Keratinocyte (primary cell): ENCODE measurements around the gene PTPN13. TPM values are rescaled to one million over a fixed set of nuclear protein-coding genes. Genes with fewer than 3 reads are reported as not detected.

Experiments used
- DNase-seq: peaks from one replicate; pipeline ENCODE4 v3.0.0-alpha.2; 2011; ENCODE audit warnings: low read depth, missing footprints, low spot score
- FAIRE-seq: peaks from 2 replicates; lab custom pipeline; 2011; peaks lifted over from hg19 to GRCh38; lab: Jason Lieb, UNC
- H2AFZ ChIP-seq: 2 replicates; pipeline ENCODE4 v1.6.0; 2012; ENCODE audit warnings: low read length, control low read depth, inconsistent platforms; ENCODE audit not compliant: control insufficient read depth
- H3K27ac ChIP-seq: 2 replicates; pipeline ENCODE4 v1.5.1; 2011; ENCODE audit warnings: low read length; ENCODE audit not compliant: control insufficient read depth, insufficient read depth
- H3K27me3 ChIP-seq: 3 replicates; pipeline ENCODE4 v1.6.0; 2011; ENCODE audit warnings: low read length; ENCODE audit not compliant: control insufficient read depth, insufficient read depth; ENCODE audit errors: extremely low read depth
- H3K36me3 ChIP-seq, 2 experiments: 2 replicates in 1 of 2; 3 replicates in 1 of 2; pipeline ENCODE4 v1.5.1; 2011; ENCODE audit warnings: low read length in 2 of 2, mild to moderate bottlenecking in 1 of 2; ENCODE audit not compliant: control insufficient read depth in 2 of 2, insufficient read depth in 2 of 2; ENCODE audit errors: extremely low read depth in 1 of 2
- H3K4me1 ChIP-seq: 3 replicates; pipeline ENCODE4 v1.5.1; 2011; ENCODE audit warnings: low read length; ENCODE audit not compliant: control insufficient read depth, insufficient read depth; ENCODE audit errors: extremely low read depth
- H3K4me2 ChIP-seq: 3 replicates; pipeline ENCODE4 v1.6.0; 2011; ENCODE audit warnings: low read depth, low read length; ENCODE audit not compliant: control insufficient read depth, insufficient read depth; ENCODE audit errors: extremely low read depth
- H3K4me3 ChIP-seq, 3 experiments: fragments of 200-600 bp in 1 of 3; sonication (generic) in 1 of 3; 2 replicates in 2 of 3; 3 replicates in 1 of 3; pipeline ENCODE4 v1.5.1; 2011 to 2016; ENCODE audit warnings: low read length in 3 of 3, mild to moderate bottlenecking in 3 of 3, control low read depth in 2 of 3, inconsistent platforms in 1 of 3, low read depth in 1 of 3, mixed read lengths in 1 of 3, mixed run types in 1 of 3, moderate library complexity in 1 of 3; ENCODE audit not compliant: control insufficient read depth in 2 of 3, insufficient read depth in 2 of 3; ENCODE audit errors: extremely low read depth in 1 of 3
- H3K79me2 ChIP-seq: 2 replicates; pipeline ENCODE4 v1.6.0; 2012; ENCODE audit warnings: low read length; ENCODE audit not compliant: control insufficient read depth, insufficient read depth
- H3K9ac ChIP-seq: 3 replicates; pipeline ENCODE4 v1.6.0; 2011; ENCODE audit warnings: low read length; ENCODE audit not compliant: control insufficient read depth, insufficient read depth; ENCODE audit errors: extremely low read depth
- H3K9me1 ChIP-seq: 3 replicates; pipeline ENCODE4 v1.6.0; 2011; ENCODE audit warnings: low read length; ENCODE audit not compliant: control insufficient read depth, insufficient read depth; ENCODE audit errors: extremely low read depth
- H3K9me3 ChIP-seq: 2 replicates; pipeline ENCODE4 v1.5.1; 2012; ENCODE audit warnings: low read depth, low read length; ENCODE audit not compliant: control insufficient read depth
- H4K20me1 ChIP-seq: 3 replicates; pipeline ENCODE4 v1.6.0; 2011; ENCODE audit warnings: low read length; ENCODE audit not compliant: control insufficient read depth, insufficient read depth; ENCODE audit errors: extremely low read depth
- EZH2 ChIP-seq: IDR thresholded peaks from one replicate; pipeline ENCODE4 v1.6.1; 2012; ENCODE audit warnings: inconsistent platforms, mild to moderate bottlenecking, low read length, moderate library complexity
- dilution Hi-C: fragments of 300-500 bp; cut with MboI; formaldehyde crosslinking; loops from one replicate; pipeline ENCODE4 v1.7.0; 2020; ENCODE audit warnings: low sequenced_read_pairs; ENCODE audit not compliant: extremely low pct_ligation_motif_present
- polyA plus RNA-seq, 5 experiments: library from polyadenylated mRNA; depleted of rRNA in 3 of 5; stranded (reverse) in 3 of 5; stranded (forward) in 1 of 5; unstranded in 1 of 5; fragments of >200 nt; gene quantifications; 1 replicate in 1 of 5; 2 replicates in 3 of 5; 3 replicates in 1 of 5; pipeline versions ENCODE4 v1.2.1 to v1.2.3, GENCODE V29; 2011 to 2012; ENCODE audit warnings: missing spikeins in 2 of 5, low read depth in 1 of 5, low replicate concordance in 1 of 5
- TF ChIP-seq, protein P1 (sequence below), 3 experiments: IDR thresholded peaks in 1 of 3; conservative IDR thresholded peaks in 1 of 3; optimal IDR thresholded peaks in 1 of 3; 2 replicates in 2 of 3; 3 replicates in 1 of 3; pipeline versions ENCODE3 to v1.5.1; 2011; ENCODE audit warnings: low read length in 3 of 3, mild to moderate bottlenecking in 3 of 3, moderate library complexity in 2 of 3, control low read depth in 1 of 3, inconsistent platforms in 1 of 3; ENCODE audit not compliant: insufficient read depth in 2 of 3; ENCODE audit errors: extremely low read depth in 1 of 3

The PTPN13 gene
- polyA plus RNA-seq, 1 donor (not counting 4 experiments of a cell fraction or from before 2014, with no cell fraction given), result 37.6 TPM

DNA sequence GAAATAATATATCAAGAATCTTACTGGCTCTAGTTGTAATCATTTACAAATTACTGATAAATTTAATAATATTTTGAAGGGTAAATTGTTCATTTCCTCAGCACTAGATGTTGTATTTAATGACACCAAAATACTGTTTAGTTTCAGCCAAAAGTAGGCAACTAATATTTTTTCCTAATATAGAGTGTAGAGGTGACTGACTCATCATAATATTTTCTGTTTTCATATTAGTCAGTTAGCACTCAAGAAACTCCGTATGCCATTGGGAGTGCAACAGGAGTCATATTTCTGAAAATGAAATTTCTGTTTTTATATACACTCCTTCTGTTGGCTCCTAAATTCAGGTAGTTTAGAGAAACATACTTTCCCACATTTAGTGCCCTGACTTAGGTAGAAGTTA, 36.6 kb upstream of the PTPN13 start:
- no peaks in the 10 kb centered on the region for H3K27me3 ChIP-seq
- no peaks in the 10 kb centered on the region for H3K79me2 ChIP-seq
- no peaks in the 10 kb centered on the region for H3K9me1 ChIP-seq
- DNase-seq (no peak), FAIRE-seq (no peak)
- H3K27ac ChIP-seq, result peak overlapping the region; percentile 83
- dilution Hi-C loops, result no loop called here
- H4K20me1 ChIP-seq, result no peaks in the 10 kb centered on the region
- H3K36me3 ChIP-seq, result no peaks in the 10 kb centered on the region
- no peak overlapping the region for H3K9ac ChIP-seq
- peak overlapping the region; percentile 46 for H3K4me2 ChIP-seq
- H2AFZ ChIP-seq, result no peak overlapping the region
- TF ChIP-seq, protein P1, sequence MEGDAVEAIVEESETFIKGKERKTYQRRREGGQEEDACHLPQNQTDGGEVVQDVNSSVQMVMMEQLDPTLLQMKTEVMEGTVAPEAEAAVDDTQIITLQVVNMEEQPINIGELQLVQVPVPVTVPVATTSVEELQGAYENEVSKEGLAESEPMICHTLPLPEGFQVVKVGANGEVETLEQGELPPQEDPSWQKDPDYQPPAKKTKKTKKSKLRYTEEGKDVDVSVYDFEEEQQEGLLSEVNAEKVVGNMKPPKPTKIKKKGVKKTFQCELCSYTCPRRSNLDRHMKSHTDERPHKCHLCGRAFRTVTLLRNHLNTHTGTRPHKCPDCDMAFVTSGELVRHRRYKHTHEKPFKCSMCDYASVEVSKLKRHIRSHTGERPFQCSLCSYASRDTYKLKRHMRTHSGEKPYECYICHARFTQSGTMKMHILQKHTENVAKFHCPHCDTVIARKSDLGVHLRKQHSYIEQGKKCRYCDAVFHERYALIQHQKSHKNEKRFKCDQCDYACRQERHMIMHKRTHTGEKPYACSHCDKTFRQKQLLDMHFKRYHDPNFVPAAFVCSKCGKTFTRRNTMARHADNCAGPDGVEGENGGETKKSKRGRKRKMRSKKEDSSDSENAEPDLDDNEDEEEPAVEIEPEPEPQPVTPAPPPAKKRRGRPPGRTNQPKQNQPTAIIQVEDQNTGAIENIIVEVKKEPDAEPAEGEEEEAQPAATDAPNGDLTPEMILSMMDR (optimal IDR thresholded peaks at IDR 0.05 in 1 of 3, IDR thresholded peaks at IDR 0.05 in 1 of 3, conservative IDR thresholded peaks at IDR 0.05 in 1 of 3; ENCODE audit: extremely low read depth in 1 of 3, insufficient read depth in 2 of 3, low read length in 3 of 3), result no peak
- TF ChIP-seq EZH2, result no peak
- H3K4me1 ChIP-seq, result peaks cover 37% of the 10 kb centered on the region
- no peaks in the 10 kb centered on the region for H3K9me3 ChIP-seq
- H3K4me3 ChIP-seq, result no peak overlapping the region

DNA sequence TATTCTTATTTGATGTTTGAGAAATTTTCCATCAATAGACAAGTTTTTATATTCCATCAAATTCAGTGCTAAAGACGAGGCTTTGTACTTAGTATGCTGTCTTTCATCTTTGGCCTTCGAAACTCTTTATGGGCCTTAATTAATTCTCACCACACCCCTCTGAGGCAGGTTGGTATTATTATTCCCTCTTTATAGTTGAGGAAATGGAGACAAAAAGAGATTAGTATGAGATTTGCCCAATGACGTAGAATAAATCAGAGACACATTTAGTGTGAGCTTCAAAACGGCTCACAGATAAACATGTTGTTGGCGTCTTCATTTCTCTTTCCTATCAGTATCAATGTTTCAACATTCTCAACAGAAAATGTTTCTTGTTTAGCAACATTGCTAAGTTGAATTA, 35.9 kb upstream of the PTPN13 start:
- no peaks in the 10 kb centered on the region for H3K9me1 ChIP-seq
- dilution Hi-C loops, result no loop called here
- TF ChIP-seq, protein P1 (optimal IDR thresholded peaks at IDR 0.05 in 1 of 3, IDR thresholded peaks at IDR 0.05 in 1 of 3, conservative IDR thresholded peaks at IDR 0.05 in 1 of 3; ENCODE audit: extremely low read depth in 1 of 3, insufficient read depth in 2 of 3, low read length in 3 of 3), result no peak
- TF ChIP-seq EZH2, result no peak
- no peaks in the 10 kb centered on the region for H3K79me2 ChIP-seq
- peak overlapping the region; percentile 83 for H3K27ac ChIP-seq
- DNase-seq (no peak), FAIRE-seq (peak; percentile 60)
- no peaks in the 10 kb centered on the region for H3K27me3 ChIP-seq
- no peaks in the 10 kb centered on the region for H3K9me3 ChIP-seq
- H3K4me2 ChIP-seq, result peak overlapping the region; percentile 61
- peaks cover 29% of the 10 kb centered on the region for H3K4me1 ChIP-seq
- no peak overlapping the region for H3K4me3 ChIP-seq
- H3K36me3 ChIP-seq, result no peaks in the 10 kb centered on the region
- no peaks in the 10 kb centered on the region for H4K20me1 ChIP-seq
- H3K9ac ChIP-seq, result no peak overlapping the region
- H2AFZ ChIP-seq, result peak overlapping the region; percentile 4
